Measurements from ENCODE around the gene PTPRK.

Gene PTPRK

DNA sequence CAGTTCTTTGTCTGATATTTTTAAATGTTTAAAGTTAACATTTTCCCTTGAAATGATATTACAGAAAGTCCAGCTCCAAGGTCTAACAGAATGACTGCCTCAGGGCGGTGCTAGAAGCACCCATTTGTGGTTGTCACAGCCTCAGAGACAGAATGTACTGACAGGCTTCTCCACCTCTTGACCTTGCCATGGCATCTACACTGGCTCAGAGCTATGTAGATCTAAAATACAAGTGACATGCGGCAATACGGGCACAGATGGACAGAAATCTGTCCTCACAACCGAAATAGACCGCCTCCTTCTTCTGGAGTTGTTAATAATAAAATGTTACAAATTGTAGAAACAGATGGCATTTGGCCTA, 452.3 kb downstream of the PTPRK start:
- DNase-seq (ENCODE audit: low spot score) = no peak

DNA sequence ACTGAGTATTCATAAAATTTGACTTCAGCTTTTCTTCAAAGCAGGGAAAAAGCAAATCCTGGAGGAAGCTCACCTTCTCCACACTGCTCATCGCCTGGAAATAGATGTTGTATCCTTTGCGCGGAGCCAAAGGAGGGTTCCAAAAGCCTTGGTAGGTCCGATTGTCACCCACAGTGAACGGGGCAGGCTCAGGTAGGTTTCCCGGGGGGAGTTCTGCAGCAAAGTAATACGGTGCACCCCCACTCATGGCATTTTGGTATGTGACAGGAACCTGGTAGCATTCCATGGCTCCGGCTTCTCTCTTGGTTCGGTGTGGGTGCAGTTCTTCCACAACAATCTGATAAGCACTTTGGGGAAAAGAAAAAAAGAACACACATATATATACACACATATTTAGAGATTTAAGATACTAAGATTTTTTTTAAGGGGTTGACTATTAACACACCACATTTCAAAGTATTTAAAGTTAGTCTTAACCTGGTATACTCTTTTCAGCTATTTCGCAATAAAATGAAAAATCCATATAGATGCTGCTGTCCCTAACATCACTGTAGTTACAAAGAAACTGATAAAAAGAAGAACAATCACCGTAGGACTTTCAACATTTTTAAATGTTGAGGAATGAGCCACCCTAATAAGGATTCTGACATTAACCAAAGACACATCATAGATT, 452.8 kb downstream of the PTPRK start:
- DNase-seq (ENCODE audit: low spot score) = no peak

DNA sequence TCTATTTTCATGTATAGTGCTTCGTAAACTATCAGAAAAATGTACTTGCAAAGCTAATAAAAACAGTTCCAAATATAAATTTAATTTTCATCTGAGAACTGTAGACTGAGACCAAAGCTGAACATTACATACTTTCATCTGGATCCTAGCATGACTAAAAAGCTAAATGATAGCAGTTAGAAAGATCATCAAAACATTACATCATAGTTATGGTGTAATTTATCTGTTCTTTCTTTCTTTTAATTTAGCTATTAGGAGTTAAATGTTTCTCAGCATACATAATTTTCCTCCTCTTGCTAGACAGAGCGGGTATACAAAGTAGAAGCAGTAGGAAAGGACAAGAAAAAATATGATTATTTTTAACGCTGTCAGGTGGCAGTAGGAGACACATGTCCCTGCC, 455.3 kb downstream of the PTPRK start:
- DNase-seq (ENCODE audit: low spot score) = no peak

DNA sequence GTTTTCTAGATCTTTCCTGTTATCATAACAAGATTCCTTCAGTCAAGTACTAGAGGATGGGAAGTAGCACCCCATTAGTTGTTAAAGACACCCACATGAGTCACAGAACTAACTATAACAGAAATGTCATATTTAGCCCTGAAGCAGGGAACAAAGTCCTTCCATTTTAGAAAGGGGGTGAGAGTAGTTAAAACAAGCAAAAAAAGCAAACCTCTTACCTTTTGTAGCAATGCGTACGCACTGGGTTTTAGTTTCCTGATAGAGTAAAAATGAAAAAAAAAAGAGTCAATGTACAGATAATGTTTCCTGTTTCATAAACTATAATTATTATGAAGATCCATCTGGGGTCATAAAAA, 455.9 kb downstream of the PTPRK start:
- DNase-seq (ENCODE audit: low spot score) = no peak

DNA sequence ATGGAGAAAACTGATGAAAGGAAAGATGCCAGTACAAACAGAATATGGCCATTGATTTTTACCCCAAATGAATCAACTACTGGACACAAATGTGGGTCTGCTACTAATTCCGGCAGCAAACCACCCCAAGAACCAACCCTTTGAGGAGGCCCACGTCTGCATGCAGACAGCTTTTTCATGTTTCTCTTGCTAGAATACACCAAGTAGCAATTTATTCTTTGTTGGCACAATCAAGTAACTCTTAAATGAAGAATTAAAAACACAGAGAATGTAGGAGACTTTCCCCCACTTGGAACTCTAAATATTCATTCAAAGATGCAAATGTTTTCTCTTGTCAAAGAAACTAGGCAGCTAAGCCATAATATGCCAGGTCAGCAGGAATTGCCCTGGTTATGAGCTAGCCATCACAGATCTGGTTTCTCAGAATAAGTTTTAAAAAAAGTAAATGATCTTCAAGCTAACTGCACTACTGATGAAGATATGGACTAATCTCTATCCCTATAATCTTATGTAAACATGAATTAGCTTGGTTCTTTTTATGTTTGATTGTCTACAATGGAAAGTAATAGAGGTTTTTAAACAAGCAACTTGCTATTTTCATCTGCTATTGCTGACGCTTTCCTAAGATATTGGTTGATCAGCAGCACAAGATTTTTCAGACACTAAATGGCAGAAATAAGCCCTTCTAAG, 456.4 kb downstream of the PTPRK start:
- DNase-seq (ENCODE audit: low spot score) = no peak

DNA sequence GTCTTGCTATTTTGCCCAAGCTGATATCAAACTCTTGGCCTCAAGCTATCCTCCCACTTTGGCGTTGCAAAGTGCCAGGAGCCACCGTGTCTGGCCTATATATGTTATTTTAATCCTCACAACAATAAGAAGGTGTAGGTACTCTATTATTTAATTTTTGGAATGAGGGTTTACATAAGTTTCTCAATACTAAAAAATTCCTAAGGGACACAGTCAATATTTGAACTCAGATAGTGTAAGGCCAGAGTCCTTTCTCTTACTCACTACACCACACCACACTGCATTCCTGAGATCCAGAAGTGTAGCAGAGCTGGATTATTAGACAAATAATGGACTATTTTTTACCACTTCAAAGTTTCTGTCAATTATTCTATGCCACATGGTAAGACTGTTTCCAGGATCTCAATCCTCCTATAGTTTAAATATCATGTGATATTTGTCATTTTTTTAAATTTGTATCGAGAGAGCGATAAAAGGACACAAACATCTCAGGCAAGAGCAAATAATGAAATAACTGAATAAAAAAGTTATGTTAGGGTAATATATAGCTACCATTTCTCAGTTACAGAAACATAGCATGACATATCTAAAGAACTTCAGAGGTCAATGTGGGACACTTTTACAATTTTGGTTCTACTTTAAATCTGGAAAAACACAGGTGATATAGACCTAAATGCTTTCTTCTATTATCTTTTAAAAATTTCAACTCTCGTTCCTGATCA, 457.4 kb downstream of the PTPRK start:
- DNase-seq (ENCODE audit: low spot score) = no peak

DNA sequence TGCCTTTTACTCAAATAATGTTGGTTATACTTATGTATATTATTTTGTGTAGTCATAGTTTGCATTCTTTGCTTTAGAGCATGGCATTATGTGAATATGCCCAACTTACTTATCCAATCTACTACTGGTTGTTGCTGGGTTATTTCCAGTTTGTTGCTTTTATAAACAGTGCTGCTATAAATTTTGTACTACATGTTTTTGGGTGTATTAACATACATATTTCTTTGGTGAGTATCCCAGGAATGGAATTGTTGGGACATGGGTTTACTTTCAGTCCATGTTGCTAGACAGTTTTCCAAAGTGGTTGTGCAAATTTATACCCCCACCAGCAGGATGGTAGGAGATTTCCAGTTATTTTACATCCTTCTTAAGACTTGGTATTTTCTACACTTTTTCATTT, 462.5 kb downstream of the PTPRK start:
- no peak for DNase-seq (ENCODE audit: low spot score)

DNA sequence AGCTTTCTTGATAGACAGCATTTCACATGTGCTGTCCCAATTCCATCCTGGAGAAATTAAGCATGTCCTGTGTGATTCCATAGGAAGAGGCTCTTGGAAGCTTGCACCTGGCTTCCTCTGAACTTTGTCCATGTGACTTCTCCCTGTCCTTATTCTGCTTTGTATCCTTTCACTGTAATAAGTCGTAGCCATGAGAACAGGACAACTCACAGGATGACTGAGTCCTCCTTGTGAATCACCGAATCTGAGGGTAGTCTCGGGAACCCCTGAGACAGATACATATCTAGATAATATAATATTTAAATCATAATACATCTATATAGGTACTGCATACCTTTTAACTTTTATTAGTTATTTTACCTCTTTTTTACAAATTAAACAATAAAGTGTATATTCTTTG, 462.9 kb downstream of the PTPRK start:
- DNase-seq (ENCODE audit: low spot score) = no peak

DNA sequence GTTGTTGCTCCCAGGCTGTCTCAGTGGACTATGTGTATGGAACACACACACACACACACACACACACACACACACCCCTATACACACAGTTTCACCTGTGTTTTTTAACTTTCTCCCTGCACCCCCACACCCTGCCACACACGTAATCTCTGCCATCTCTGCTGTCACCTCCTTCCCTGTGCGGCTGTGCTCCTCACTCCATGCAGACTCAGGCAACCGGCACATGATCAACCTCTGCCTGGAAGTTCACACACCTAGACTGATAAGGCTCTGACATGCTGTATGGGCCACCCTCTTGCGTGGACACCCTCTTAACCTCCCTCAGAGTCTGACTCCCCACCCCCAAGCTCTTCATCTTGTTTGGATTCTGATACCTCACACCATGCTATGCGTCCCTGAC, 467.3 kb downstream of the PTPRK start:
- DNase-seq (ENCODE audit: low spot score) = no peak

DNA sequence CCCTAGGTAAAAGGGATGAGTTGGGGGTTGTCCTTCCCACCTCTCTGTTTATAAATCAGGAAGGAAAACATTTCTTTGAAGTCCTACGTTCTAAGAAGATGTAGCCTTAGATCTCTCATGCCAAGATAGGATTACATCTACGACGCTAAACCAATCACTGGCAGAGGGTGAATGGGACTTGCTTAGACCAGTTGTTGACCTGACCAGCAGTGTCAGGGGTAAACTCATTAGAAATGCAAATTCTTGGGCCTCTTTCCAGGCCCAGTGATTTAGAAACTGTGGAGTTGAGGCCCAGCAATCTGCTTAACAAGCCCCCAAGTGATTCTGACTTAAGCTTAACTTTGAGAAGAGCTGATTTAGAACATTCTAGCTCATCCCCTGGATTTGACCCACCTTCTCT, 472.4 kb downstream of the PTPRK start:
- no peak for DNase-seq (ENCODE audit: low spot score)

DNA sequence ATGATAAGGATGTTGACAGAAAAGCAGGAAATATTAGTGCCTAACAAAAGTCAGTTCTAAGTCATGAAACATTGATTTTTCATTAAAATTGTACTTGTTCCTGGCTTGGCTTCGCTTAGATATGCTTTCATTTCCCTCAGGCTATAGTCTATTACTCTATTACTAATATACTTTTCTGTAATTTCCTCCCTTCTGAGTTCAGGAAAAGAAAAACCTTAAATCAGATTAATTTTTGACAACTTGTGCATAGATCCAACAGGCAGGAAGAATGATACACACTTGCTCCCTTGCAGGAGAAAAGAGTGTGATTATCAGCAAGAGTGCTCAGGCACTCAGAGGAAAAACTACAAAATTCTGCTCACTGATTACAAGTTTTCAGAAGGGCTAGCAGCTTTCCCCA, 474.4 kb downstream of the PTPRK start:
- no peak for DNase-seq (ENCODE audit: low spot score)

DNA sequence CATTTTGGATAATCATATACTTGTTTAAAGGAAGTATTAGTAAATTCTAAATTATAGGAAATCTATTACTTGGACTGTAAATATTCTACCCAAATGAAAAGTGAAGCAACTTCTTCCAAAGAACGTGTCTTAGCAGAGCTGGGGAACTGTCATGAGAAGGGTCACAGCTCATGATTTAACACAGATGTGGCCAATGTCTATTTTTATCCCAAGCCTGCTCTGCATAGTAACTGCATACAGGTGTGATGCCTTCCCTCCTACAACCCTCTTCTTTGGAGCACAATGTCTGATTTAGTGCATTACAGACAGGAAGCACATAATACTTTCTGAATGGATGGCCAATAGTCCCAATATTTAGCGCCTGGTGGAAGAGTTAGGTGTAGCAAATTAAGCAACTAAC, 480.9 kb downstream of the PTPRK start:
- no peak for DNase-seq (ENCODE audit: low spot score)

DNA sequence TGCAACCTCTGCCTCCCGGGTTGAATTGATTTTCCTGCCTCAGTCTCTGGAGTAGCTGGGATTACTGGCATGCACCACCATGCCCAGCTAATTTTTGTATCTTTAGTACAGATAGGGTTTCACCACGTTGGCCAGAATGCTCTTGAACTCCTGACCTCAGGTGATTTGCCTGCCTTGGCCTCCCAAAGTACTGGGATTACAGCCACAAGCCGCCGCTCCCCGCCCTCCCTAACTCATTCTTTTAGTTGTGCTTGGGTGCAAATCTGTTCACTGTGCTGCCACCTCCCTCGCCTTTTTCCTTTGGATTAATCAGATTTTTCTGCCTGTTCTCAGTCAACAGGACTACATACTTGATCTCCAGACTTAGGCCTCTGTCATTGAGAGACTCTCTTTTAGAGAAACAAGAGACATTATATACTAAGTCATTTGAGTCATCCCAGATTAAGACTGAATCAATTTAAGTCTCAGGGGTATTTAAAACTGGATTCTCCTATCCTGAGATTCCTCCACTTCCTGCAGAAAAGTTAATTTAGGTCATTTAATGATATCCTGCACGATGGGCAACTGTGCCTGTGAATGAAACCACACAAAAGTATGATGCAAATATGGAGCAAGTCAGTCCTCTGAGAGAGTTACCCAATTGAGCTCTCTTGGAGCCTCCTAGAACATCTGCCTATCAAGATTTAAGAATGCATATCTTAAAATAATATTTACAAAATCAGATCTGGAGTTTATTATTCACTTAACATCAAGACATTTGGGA, 483.4 kb downstream of the PTPRK start:
- no peak for DNase-seq (ENCODE audit: low spot score)

DNA sequence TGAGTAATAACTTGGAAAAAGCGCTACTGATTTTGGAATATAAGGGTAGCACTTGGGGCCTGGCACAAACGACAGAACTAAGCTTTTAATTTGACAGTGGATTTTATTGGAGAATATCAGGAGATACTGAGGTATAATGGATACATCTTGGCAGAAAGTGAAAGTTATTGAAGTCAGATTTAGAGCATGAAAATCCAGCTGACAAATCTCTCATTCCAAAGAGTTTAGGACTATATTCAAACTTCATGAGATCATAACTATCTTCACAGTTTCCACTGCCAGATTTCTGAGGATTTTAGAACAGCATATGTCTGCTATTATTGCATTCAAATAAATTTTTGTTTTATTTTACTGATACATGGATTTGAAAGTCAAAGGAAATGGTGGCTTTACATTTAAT, 487.2 kb downstream of the PTPRK start:
- DNase-seq (ENCODE audit: low spot score) = no peak

DNA sequence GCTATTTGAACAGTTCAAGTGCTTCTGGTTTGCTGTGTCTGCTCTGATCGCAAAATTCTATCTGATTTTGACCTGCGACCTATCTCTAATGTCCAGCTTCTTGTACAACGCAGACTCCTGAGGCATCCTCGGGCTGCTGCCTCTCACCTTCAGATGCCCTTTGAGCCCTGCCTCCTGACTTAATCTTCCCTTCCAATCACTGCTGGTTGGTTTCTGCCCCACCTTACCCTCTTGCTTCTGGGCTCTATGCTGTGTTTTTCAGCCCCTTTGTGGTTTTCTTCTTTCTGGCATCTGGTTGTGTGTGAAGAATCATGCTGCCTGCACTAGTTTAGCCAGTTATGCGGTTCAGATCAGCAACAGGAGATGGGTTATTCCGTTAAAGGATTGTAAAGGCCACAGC, 488.4 kb downstream of the PTPRK start:
- no peak for DNase-seq (ENCODE audit: low spot score)

DNA sequence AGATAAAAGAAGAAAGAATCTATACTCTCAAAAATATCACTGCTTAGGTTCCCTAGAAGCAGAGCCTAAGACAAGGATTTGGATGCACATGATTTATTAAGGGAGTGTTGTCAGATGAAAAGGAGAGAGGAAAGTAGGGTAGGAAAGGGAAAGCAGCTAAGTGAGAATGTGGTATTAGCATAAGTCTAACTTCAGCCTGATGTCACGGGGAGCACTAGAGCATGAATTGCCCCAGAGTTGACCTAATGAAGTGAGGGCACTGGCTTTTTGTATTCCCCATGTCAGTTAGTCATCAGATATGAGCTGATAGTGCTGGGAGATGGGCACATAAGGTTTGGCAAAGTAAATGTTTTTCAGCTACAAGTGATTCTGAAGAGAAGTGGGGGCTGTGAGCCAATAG, 490.6 kb downstream of the PTPRK start:
- no peak for DNase-seq (ENCODE audit: low spot score)

DNA sequence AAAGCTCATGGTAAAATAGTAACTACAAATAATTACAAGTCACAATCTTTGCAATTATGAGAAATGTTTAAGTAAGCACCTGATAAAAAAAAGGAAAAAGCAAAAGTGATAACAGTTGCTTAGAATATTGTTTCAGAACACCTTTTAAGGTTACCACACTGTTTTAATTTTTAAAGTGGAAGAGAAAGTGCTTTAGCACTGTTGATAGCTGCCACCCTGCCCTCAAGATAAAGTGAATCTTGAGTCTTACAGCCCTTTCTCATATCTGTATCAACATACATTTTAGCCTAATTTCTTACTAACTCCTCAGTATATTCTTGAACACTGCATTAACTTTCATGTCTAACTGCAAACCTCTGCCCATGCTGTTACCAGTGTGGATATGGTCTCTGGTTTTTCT, 492.2 kb downstream of the PTPRK start:
- DNase-seq (ENCODE audit: low spot score) = no peak

DNA sequence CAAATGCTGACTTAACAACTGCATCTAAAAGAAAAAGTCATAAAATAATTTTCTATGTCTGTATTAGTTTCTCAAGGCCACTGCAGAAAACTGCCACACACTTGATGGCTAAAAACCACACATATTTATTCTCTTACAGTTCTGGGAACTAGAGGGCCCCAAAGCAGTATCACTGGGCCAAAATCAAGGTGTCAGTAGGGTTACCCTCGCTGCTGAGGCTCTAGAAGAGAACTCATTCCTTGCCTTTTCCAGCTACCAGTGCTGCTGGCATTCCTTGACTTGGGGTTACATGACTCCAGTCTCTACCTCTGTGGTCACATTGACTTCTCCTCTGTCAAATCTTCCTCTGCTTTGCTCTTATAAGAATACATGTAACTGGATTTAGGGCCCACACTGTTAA, 494.9 kb downstream of the PTPRK start:
- DNase-seq (ENCODE audit: low spot score) = no peak

DNA sequence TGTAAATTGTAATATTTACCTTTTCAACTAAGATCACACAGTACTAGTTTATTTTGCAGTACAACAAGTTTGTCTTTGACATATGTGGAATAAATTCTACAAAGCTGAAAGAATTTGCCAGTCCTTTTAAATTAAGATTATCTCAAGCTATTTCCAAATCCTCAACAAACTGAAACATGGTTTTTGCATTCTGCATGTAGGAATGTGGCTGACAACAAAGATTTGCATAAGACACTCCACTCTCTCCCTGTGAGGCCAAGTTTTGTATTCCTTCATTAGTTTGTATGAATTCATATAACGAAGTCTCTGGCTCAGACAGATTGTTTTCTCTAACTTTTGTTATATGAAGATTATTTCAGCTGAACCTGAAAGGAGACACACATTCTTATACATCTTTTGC, 495.4 kb downstream of the PTPRK start:
- no peak for DNase-seq (ENCODE audit: low spot score)

DNA sequence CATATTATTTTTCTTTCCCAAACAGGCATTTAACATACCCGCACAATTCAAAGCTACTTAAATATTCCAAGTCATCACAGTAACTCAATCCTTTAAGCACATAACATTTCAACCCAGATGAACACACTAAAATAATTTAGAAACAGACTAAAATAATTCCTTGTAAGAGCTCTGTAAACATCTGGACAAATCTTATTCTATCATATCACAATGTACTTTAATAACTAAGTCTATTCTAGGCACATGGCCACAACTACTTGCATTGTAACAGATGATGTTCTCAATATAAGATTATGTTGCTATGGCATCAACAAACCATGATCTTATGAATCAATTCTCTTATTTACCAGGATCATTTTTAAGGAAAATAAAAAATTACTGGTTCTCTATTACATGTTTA, 496.4 kb downstream of the PTPRK start:
- DNase-seq (ENCODE audit: low spot score) = no peak

DNA sequence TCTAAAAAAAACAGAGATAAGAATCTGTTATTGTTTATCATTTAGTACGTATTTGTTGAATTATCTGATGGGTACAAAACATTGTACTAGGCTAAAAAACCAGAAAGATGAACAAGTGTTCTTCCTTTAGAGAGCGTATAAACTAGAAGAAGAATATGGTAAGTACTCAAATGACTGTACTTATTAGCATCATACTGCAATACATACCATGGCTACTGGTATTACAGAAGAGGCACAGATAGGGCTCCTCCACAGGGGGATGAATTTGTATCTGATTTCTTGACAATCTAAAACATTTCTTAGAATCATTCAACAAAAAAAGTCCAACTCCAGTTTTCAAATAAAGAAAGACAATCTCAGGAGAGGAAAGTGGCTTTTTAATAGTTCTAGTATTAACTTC, 501.6 kb downstream of the PTPRK start:
- no peak for DNase-seq (ENCODE audit: low spot score)

DNA sequence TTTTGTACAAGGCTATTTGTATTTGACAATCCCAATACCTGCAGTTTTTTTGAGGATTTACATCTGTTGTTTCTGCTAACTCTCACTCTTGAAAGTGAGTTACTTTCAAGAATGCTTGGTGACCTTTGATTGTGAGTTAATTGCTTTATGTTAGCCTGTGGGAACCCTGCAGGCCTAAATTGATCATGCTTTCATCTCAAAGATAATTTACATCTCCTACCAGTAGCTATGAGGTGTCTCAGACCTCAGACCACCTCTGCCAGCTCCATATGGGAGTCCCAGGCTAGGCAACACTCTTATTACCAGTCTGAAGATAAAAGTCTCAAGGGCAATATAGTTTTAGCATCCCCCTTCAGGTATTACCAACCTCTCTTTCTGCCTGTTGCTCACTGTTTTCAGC, 503.1 kb downstream of the PTPRK start:
- DNase-seq (ENCODE audit: low spot score) = no peak

DNA sequence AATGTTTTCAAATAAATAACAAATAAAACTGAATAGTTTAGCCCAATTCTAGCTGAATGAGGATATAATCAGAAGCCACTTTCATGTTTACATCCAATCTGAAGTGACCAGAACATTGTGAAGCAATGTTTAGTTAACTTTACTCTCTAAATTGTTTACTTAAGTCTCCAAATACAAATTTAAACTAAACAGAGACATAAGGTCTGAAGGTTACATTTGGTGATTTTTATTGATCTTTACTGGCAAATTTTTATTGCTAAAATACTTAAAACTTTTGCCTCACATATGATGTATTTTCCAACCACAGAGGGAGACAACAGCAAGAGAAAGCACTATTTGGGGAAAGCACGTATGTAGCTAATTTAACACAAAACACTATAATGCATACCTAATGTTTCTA, 512.7 kb downstream of the PTPRK start:
- DNase-seq (ENCODE audit: low spot score) = no peak

All from hematopoietic multipotent progenitor cell treated with erythropoietin and hydrocortisone succinate and interleukin-3 and kit ligand, for 15 days (in vitro differentiated cells).